Occipital lobe (tissue), 3 donors: ENCODE measurements around the gene KRTAP4-3. TPM values are rescaled to one million over a fixed set of nuclear protein-coding genes. Genes with fewer than 3 reads are reported as not detected.
"Not testable (repeated sequence)": the region's sequence is repeated elsewhere in the genome, so short reads cannot be mapped to it uniquely, and the experiment has no call there.

ENCODE experiments used
- DNase-seq: peaks from one replicate; lab custom pipeline; 2025; lab: John Stamatoyannopoulos, UW
- small RNA-seq: library from RNA; depleted of rRNA; stranded (forward); fragments of <200 nt; gene quantifications from one replicate; pipeline ENCODE3, GENCODE V24; 2014
- total RNA-seq: library from RNA; depleted of rRNA; stranded (reverse); fragments of >200 nt; gene quantifications from one replicate; pipeline ENCODE4 v1.2.3, GENCODE V29; 2014

The KRTAP4-3 gene
- total RNA-seq, 1 donor from 2014 or later: not detected

DNA sequence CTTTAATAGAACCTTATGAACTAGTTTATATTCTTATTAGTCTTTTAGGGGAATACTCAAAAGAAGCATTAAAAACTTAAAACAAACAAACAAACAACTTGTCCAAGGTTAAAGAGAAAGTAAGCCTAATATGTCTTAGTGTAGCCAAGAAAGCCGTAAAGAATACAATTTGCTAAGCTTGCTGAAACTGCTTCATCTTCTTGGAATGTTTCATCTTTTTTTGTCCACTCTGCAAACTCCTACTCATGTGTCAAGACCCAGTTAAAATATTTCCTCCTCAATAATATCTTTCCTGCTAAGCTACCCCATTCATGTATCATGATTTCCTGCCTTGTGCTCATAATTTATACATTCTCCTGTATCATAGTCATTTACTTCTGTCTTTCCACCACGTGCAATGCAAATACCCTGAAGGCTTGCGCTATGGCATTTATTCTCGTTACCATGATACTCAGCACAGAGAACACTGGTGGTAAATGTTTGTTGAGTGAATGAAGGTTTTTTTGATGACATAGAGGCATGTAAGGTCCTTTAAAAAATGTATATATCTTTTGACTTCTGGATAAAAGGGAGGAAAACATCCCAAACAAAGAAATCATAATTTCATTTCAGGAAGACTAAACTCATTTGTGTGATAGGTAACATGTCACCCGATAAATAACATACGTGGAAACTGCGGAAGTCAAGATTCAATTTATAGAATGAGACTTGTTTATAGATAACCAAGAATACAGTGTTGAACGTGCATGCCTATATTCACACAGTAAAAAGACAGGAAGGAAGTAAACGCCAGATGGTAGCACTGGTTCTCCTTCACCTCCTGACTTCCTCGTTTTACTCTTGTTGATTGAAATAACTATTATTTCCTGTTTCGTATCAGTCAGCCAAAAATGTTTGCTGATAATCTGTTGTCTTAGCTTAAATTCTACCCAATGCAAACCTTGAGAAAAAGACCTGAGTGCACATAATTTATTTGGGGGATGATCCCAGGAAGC is 48.0 kb downstream of the KRTAP4-3 start:
- not testable (repeated sequence) for DNase-seq

GRCh38 chr17:41118721-41119120 is 49.3 kb downstream of the KRTAP4-3 start:
- DNase-seq: no peak

DNA sequence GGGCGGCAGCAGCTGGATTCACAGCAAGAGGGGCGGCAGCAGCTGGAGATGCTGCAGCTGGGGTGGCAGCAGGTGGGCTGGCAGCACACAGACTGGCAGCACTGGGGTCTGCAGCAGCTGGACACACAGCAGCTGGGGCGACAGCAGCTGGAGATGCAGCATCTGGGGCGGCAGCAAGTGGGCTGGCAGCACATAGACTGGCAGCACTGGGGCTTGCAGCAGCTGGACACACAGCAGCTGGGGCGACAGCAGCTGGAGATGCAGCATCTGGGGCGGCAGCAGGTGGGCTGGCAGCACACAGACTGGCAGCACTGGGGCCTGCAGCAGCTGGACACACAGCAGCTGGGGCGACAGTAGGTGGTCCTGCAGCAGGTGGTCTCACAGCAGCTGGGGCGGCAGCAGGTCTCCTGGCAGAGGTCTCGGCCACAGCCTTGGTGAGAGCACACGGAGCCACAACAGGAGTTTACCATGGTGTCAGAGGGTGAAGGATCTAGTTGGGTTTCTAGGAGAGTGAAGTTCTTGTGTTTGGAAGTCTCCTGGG is 50.1 kb downstream of the KRTAP4-3 start, which contains the start of gene KRTAP4-11:
KRTAP4-11 (minus strand) TSS at position 528 of the 541 bp plus-strand sequence; CDS start at position 470, 58 bp downstream.
- not testable (repeated sequence) for DNase-seq

Small RNA genes within 50 kb of the gene (small RNA-seq; reads per million reads assigned to genes)
- gene KRTAP4-17P: not detected

Other genes with a start within 250 kb of the KRTAP4-3 start
- gene KRT23, start 230.6 kb downstream of the KRTAP4-3 start, total RNA-seq: 0.16 TPM
- not detected for gene KRT39, start 201.3 kb downstream of the KRTAP4-3 start, total RNA-seq
- gene KRT40, start 183.9 kb downstream of the KRTAP4-3 start, total RNA-seq: not detected
- not detected for gene KRTAP3-3, start 174.1 kb downstream of the KRTAP4-3 start, total RNA-seq
- not detected for gene KRTAP3-2, start 168.3 kb downstream of the KRTAP4-3 start, total RNA-seq
- gene KRTAP3-1, start 159.1 kb downstream of the KRTAP4-3 start, total RNA-seq: not detected
- not detected for gene KRTAP1-5, start 141.0 kb downstream of the KRTAP4-3 start, total RNA-seq
- not detected for gene KRTAP1-4, start 138.0 kb downstream of the KRTAP4-3 start, total RNA-seq
- not detected for gene KRTAP1-3, start 133.3 kb downstream of the KRTAP4-3 start, total RNA-seq
- not detected for gene KRTAP1-1, start 126.8 kb downstream of the KRTAP4-3 start, total RNA-seq
- gene KRTAP2-1, start 120.9 kb downstream of the KRTAP4-3 start, total RNA-seq: not detected
- not detected for gene KRTAP2-2, start 113.0 kb downstream of the KRTAP4-3 start, total RNA-seq
- not detected for gene KRTAP2-3, start 108.1 kb downstream of the KRTAP4-3 start, total RNA-seq
- gene KRTAP2-4, start 102.3 kb downstream of the KRTAP4-3 start, total RNA-seq: not detected
- not detected for gene KRTAP4-7, start 84.1 kb downstream of the KRTAP4-3 start, total RNA-seq
- gene KRTAP4-8, start 70.1 kb downstream of the KRTAP4-3 start, total RNA-seq: not detected
- not detected for gene KRTAP4-16, start 66.0 kb downstream of the KRTAP4-3 start, total RNA-seq
- gene KRTAP4-9, start 62.8 kb downstream of the KRTAP4-3 start, total RNA-seq: not detected
- gene KRTAP4-11, start 49.8 kb downstream of the KRTAP4-3 start, total RNA-seq: not detected
- not detected for gene KRTAP4-12, start 44.0 kb downstream of the KRTAP4-3 start, total RNA-seq
- gene KRTAP4-6, start 27.7 kb downstream of the KRTAP4-3 start, total RNA-seq: not detected
- not detected for gene KRTAP4-5, start 18.4 kb downstream of the KRTAP4-3 start, total RNA-seq
- gene KRTAP4-4, start 7.5 kb downstream of the KRTAP4-3 start, total RNA-seq: not detected
- gene KRTAP4-2, start 10.0 kb upstream of the KRTAP4-3 start, total RNA-seq: not detected
- gene KRTAP4-1, start 16.7 kb upstream of the KRTAP4-3 start, total RNA-seq: not detected
- gene KRTAP9-1, start 21.7 kb upstream of the KRTAP4-3 start, total RNA-seq: not detected
- gene KRTAP9-2, start 58.4 kb upstream of the KRTAP4-3 start, total RNA-seq: not detected
- not detected for gene KRTAP9-3, start 64.2 kb upstream of the KRTAP4-3 start, total RNA-seq
- not detected for gene KRTAP9-8, start 69.8 kb upstream of the KRTAP4-3 start, total RNA-seq
- gene KRTAP9-4, start 81.5 kb upstream of the KRTAP4-3 start, total RNA-seq: not detected
- gene KRTAP9-9, start 87.2 kb upstream of the KRTAP4-3 start, total RNA-seq: not detected
- not detected for gene KRTAP9-6, start 97.2 kb upstream of the KRTAP4-3 start, total RNA-seq
- not detected for gene KRTAP9-7, start 107.5 kb upstream of the KRTAP4-3 start, total RNA-seq
- not detected for gene KRTAP29-1, start 134.6 kb upstream of the KRTAP4-3 start, total RNA-seq
- not detected for gene KRTAP16-1, start 141.1 kb upstream of the KRTAP4-3 start, total RNA-seq
- not detected for gene KRTAP17-1, start 147.5 kb upstream of the KRTAP4-3 start, total RNA-seq
- gene KRT33A, start 182.6 kb upstream of the KRTAP4-3 start, total RNA-seq: not detected
- not detected for gene KRT33B, start 201.6 kb upstream of the KRTAP4-3 start, total RNA-seq
- 0.31 TPM for gene KRT34, start 214.1 kb upstream of the KRTAP4-3 start, total RNA-seq
- 0.47 TPM for gene KRT31, start 229.4 kb upstream of the KRTAP4-3 start, total RNA-seq